A549 (cell line): ENCODE data around the gene LTF.
"Not testable (repeated sequence)": the region's sequence is repeated elsewhere in the genome, so short reads cannot be mapped to it uniquely, and the experiment has no call there.

ENCODE experiments used
- BCL3 ChIP-seq: fragments of >200 bp; sonication (Bioruptor Twin); formaldehyde crosslinking; IDR thresholded peaks from 3 replicates; pipeline ENCODE4 v1.6.1; 2016
- CEBPB ChIP-seq, 2 experiments: fragments of >200 bp in 1 of 2; sonication (Bioruptor Twin) in 1 of 2; formaldehyde crosslinking in 1 of 2; IDR thresholded peaks; 2 replicates each; pipeline ENCODE4 v1.6.1; 2012 to 2016
- CHD2 ChIP-seq: fragments of 150-350 bp; IDR thresholded peaks from 2 replicates; pipeline ENCODE4 v1.6.1; 2014; ENCODE audit warnings: low read length; ENCODE audit not compliant: partially characterized antibody
- CTCF ChIP-seq: fragments of >200 bp; sonication (Bioruptor Twin); formaldehyde crosslinking; IDR thresholded peaks from 3 replicates; pipeline ENCODE4 v1.5.1; 2016
- EHMT2 ChIP-seq: fragments of 200-600 bp; sonication (generic); IDR thresholded peaks from 2 replicates; pipeline ENCODE4 v1.6.1; 2016; ENCODE audit warnings: antibody characterized with exemption, low read depth, mild to moderate bottlenecking, moderate library complexity
- ESRRA ChIP-seq: fragments of 150-350 bp; IDR thresholded peaks from 2 replicates; pipeline ENCODE4 v1.6.1; 2014; ENCODE audit warnings: mild to moderate bottlenecking, low read length, borderline replicate concordance
- HOXA7 ChIP-seq: fragments of 250-450 bp; sonication (Bioruptor Pico); IDR thresholded peaks from 2 replicates; pipeline ENCODE4 v1.5.0; 2020; ENCODE audit warnings: mild to moderate bottlenecking, moderate library complexity
- MAX ChIP-seq: IDR thresholded peaks from 2 replicates; pipeline ENCODE4 v1.6.1; 2012
- MAZ ChIP-seq: fragments of 150-350 bp; IDR thresholded peaks from 2 replicates; pipeline ENCODE4 v1.6.1; 2014; ENCODE audit warnings: antibody characterized with exemption, low read depth, low read length, borderline replicate concordance
- NPAS2 ChIP-seq: fragments of 250-450 bp; sonication (Bioruptor Pico); IDR thresholded peaks from 2 replicates; pipeline ENCODE4 v1.8.0; 2022; ENCODE audit warnings: mild to moderate bottlenecking, moderate library complexity, borderline replicate concordance
- PBX3 ChIP-seq: IDR thresholded peaks from 2 replicates; pipeline ENCODE4 v1.6.1; 2012
- POLR2A ChIP-seq: IDR thresholded peaks from 2 replicates; pipeline ENCODE4 v1.6.1; 2012; ENCODE audit warnings: mild to moderate bottlenecking, low read length
- RAD21 ChIP-seq, 2 experiments: fragments of >200 bp in 1 of 2; sonication (Bioruptor Twin) in 1 of 2; formaldehyde crosslinking in 1 of 2; IDR thresholded peaks in 1 of 2; conservative IDR thresholded peaks in 1 of 2; 2 replicates in 1 of 2; 3 replicates in 1 of 2; pipeline ENCODE4 v1.6.1; 2012 to 2018; ENCODE audit warnings: inconsistent platforms in 1 of 2
- USF2 ChIP-seq: fragments of 450-650 bp; IDR thresholded peaks from 2 replicates; pipeline ENCODE4 v1.6.1; 2014; ENCODE audit warnings: antibody characterized with exemption

- not testable (repeated sequence) for TF ChIP-seq CEBPB (IDR thresholded peaks at IDR 0.05); CHD2; CTCF; MAX; POLR2A; RAD21 (conservative IDR thresholded peaks at IDR 0.05 in 1 of 2, IDR thresholded peaks at IDR 0.05 in 1 of 2); MAZ; EHMT2; PBX3; ESRRA; USF2; BCL3; HOXA7 (CRISPR knock-in tag); NPAS2 (CRISPR knock-in tag)
These were observed 38.2 kb downstream of the LTF start for GRCh38 chr3:46426476-46426875.
